HCT116 (cell line): ENCODE measurements around the gene C19orf25. TPM values are rescaled to one million over a fixed set of nuclear protein-coding genes. Genes with fewer than 3 reads are reported as not detected.

ENCODE experiments used
- ATAC-seq: fragments of 200-7000 bp; cut with Tn5 transposase; 2 replicates; pipeline ENCODE4 v1.9.1; 2020; ENCODE audit warnings: mild to moderate bottlenecking, moderate library complexity
- BruUV-seq: library from RNA; stranded (reverse); fragments of 400-500 nt; replicated peaks from 2 replicates; lab custom pipeline; 2021; lab: Mats Ljungman, UMichigan
- CTCF ChIA-PET: fragments of 300-600 bp; sonication (Branson Sonifier 250); formaldehyde crosslinking; loops from one replicate; lab custom pipeline; 2021; ENCODE audit warnings: antibody characterized with exemption; lab: Charles Lee
- POLR2A ChIA-PET: fragments of 300-600, 350-600 bp; sonication (Branson Sonifier 250); formaldehyde crosslinking; loops from one replicate; lab custom pipeline; 2021; ENCODE audit warnings: antibody characterized with exemption; lab: Charles Lee
- RAD21 ChIA-PET, 2 experiments: fragments of 300-600 bp; sonication (Branson Sonifier 250); formaldehyde crosslinking; loops; one replicate each; lab custom pipeline; 2023; ENCODE audit warnings: low total read pairs in 2 of 2; ENCODE audit not compliant: uncharacterized antibody in 2 of 2, unreplicated experiment in 2 of 2, low non-redundant PET in 1 of 2; lab: Charles Lee
- DNase-seq: peaks from one replicate; pipeline ENCODE4 v3.0.0-alpha.2; 2010; ENCODE audit warnings: low read depth, low spot score
- H2AFZ ChIP-seq: fragments of 200-600 bp; shearing (Covaris generic), sonication (generic); 2 replicates; pipeline ENCODE4 v1.6.1; 2017; ENCODE audit warnings: low read depth, mixed run types, mixed read lengths, antibody characterized with exemption, low read length; ENCODE audit not compliant: poor library complexity, severe bottlenecking
- H3K27ac ChIP-seq: 2 replicates; pipeline ENCODE4 v1.5.1; 2012; ENCODE audit warnings: low read depth, low read length
- H3K27me3 ChIP-seq: fragments of 200-600 bp; sonication (generic); 2 replicates; pipeline ENCODE4 v1.6.1; 2016; ENCODE audit warnings: mixed run types, low read length, mixed read lengths; ENCODE audit not compliant: insufficient read depth
- H3K36me3 ChIP-seq, 2 experiments: fragments of 200-500 bp in 1 of 2; fragments of 200-600 bp in 1 of 2; sonication (Bioruptor generic) in 1 of 2; sonication (generic) in 1 of 2; 2 replicates each; pipeline versions ENCODE4 v1.5.1 to v1.6.1; 2014 to 2016; ENCODE audit warnings: low read length in 2 of 2, inconsistent platforms in 1 of 2, mixed read lengths in 1 of 2, mixed run types in 1 of 2; ENCODE audit not compliant: insufficient read depth in 2 of 2, control insufficient read depth in 1 of 2
- H3K4me1 ChIP-seq, 2 experiments: fragments of 200-600 bp in 1 of 2; sonication (generic) in 1 of 2; 2 replicates each; pipeline versions ENCODE4 v1.5.1 to v1.6.1; 2012 to 2017; ENCODE audit warnings: low read length in 2 of 2, inconsistent platforms in 1 of 2, mild to moderate bottlenecking in 1 of 2, mixed read lengths in 1 of 2, mixed run types in 1 of 2, moderate library complexity in 1 of 2; ENCODE audit not compliant: insufficient read depth in 2 of 2, control insufficient read depth in 1 of 2
- H3K4me2 ChIP-seq: fragments of 200-600 bp; sonication (generic); 2 replicates; pipeline ENCODE4 v1.6.1; 2017; ENCODE audit warnings: mixed run types, low read length, mixed read lengths
- H3K4me3 ChIP-seq, 2 experiments: fragments of 200-600 bp in 1 of 2; sonication (generic) in 1 of 2; replicated peaks in 1 of 2; 2 replicates each; pipeline ENCODE4 v1.5.1; 2011 to 2016; ENCODE audit warnings: low read length in 2 of 2, control low read depth in 1 of 2, low read depth in 1 of 2, mild to moderate bottlenecking in 1 of 2, mixed read lengths in 1 of 2, mixed run types in 1 of 2
- H3K79me2 ChIP-seq: fragments of 200-600 bp; sonication (generic); 2 replicates; pipeline ENCODE4 v1.6.1; 2017; ENCODE audit warnings: mild to moderate bottlenecking, mixed run types, low read length, moderate library complexity, mixed read lengths; ENCODE audit not compliant: insufficient read depth
- H3K9ac ChIP-seq: fragments of 200-600 bp; sonication (generic); 2 replicates; pipeline ENCODE4 v1.6.1; 2016; ENCODE audit warnings: low read length, mixed read lengths
- H3K9me2 ChIP-seq: fragments of 200-600 bp; sonication (generic), shearing (Covaris generic); 2 replicates; pipeline ENCODE4 v1.6.1; 2017; ENCODE audit warnings: mixed run types, mild to moderate bottlenecking, moderate library complexity; ENCODE audit not compliant: insufficient read depth
- H3K9me3 ChIP-seq, 2 experiments: fragments of 200-500 bp in 1 of 2; fragments of 200-600 bp in 1 of 2; sonication (Bioruptor generic) in 1 of 2; sonication (generic) in 1 of 2; 2 replicates each; pipeline ENCODE4 v1.6.1; 2014 to 2017; ENCODE audit warnings: low read length in 2 of 2, mixed read lengths in 2 of 2, inconsistent platforms in 1 of 2, low read depth in 1 of 2, mild to moderate bottlenecking in 1 of 2, mixed run types in 1 of 2, moderate library complexity in 1 of 2; ENCODE audit not compliant: control insufficient read depth in 1 of 2, insufficient read depth in 1 of 2
- H4K20me1 ChIP-seq: fragments of 200-600 bp; sonication (generic), shearing (Covaris generic); 2 replicates; pipeline ENCODE4 v1.6.1; 2017; ENCODE audit warnings: mixed run types, mild to moderate bottlenecking, moderate library complexity; ENCODE audit not compliant: insufficient read depth
- ATF3 ChIP-seq: IDR thresholded peaks from 2 replicates; pipeline ENCODE4 v1.6.1; 2012
- CBX3 ChIP-seq: IDR thresholded peaks from 2 replicates; pipeline ENCODE4 v1.6.1; 2012; ENCODE audit warnings: low read depth
- CEBPB ChIP-seq: IDR thresholded peaks from 2 replicates; pipeline ENCODE4 v1.6.1; 2012; ENCODE audit warnings: low read depth
- FOSL1 ChIP-seq: IDR thresholded peaks from 2 replicates; pipeline ENCODE4 v1.6.1; 2012; ENCODE audit warnings: low read depth
- POLR2A ChIP-seq: IDR thresholded peaks from 2 replicates; pipeline ENCODE4 v1.7.0; 2011; ENCODE audit warnings: borderline replicate concordance; ENCODE audit not compliant: insufficient read depth, insufficient read length; ENCODE audit errors: extremely low read depth
- RAD21 ChIP-seq: IDR thresholded peaks from 2 replicates; pipeline ENCODE4 v1.6.1; 2012; ENCODE audit warnings: low read depth, mild to moderate bottlenecking
- SIN3A ChIP-seq: IDR thresholded peaks from 2 replicates; pipeline ENCODE4 v1.6.1; 2012; ENCODE audit warnings: low read depth
- TCF7L2 ChIP-seq: IDR thresholded peaks from 2 replicates; pipeline ENCODE4 v1.7.0; 2011; ENCODE audit warnings: borderline replicate concordance, inconsistent platforms; ENCODE audit not compliant: insufficient read depth, insufficient read length; ENCODE audit errors: extremely low read depth
- ZNF274 ChIP-seq: fragments of 200-500 bp; sonication (Bioruptor generic); IDR thresholded peaks from 2 replicates; pipeline ENCODE4 v1.6.1; 2014; ENCODE audit warnings: mild to moderate bottlenecking, low read depth, low read length, inconsistent platforms
- intact Hi-C: fragments of 100-400 bp; cut with micrococcal nuclease; formaldehyde crosslinking; loops from 2 replicates; pipeline ENCODE4 v1.10.0; 2022
- total RNA-seq: library from RNA; stranded (reverse); gene quantifications from one replicate; pipeline ENCODE4 v1.2.1, GENCODE V29; 2021; ENCODE audit not compliant: unreplicated experiment
- TF ChIP-seq, protein P1 (sequence below), 3 experiments: fragments of 200-600 bp in 1 of 3; sonication (generic) in 1 of 3; IDR thresholded peaks in 2 of 3; conservative IDR thresholded peaks in 1 of 3; 2 replicates each; pipeline ENCODE4 v1.5.1; 2012 to 2017; ENCODE audit warnings: low read depth in 2 of 3, low read length in 2 of 3, antibody characterized with exemption in 1 of 3, borderline replicate concordance in 1 of 3, control low read depth in 1 of 3, mild to moderate bottlenecking in 1 of 3, mixed read lengths in 1 of 3, mixed run types in 1 of 3, moderate library complexity in 1 of 3; ENCODE audit not compliant: insufficient read depth in 1 of 3
- TF ChIP-seq, protein P2 (sequence below): IDR thresholded peaks from 2 replicates; pipeline ENCODE4 v1.6.1; 2012
- TF ChIP-seq, protein P3 (sequence below): IDR thresholded peaks from 2 replicates; pipeline ENCODE4 v1.6.1; 2012; ENCODE audit warnings: low read depth

C19orf25 gene
- total RNA-seq, 1 experiment from 2014 or later, result 48.8 TPM

DNA sequence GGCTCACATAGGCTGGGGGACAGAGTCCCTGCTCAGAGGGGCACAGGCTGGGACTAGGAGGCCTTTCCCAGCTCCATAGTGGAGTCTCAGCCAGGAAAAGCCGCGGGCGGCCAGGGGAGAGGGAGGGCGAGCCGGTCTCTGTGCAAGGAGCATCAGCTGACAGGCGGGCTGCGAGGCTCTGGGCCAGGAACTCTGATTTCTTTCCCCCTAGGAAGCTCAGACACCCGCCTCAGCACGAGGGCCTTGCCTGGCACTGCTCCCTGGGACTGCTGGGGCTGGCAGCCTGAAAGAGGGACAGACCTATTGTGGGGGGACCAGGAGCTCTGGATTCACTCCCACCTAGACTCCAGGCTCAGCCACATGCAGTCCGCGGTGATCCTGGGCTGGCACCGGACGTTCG, 42.6 kb upstream of the C19orf25 start:
- no TSS peak for BruUV-seq
- H3K9me3 ChIP-seq, result no peaks in the 10 kb centered on the region
- H3K4me1 ChIP-seq, result no peaks in the 10 kb centered on the region
- no peak overlapping the region for H2AFZ ChIP-seq
- POLR2A ChIA-PET, result no interaction called here
- CTCF ChIA-PET, result interaction anchor here (0.5 to 1.2 kb wide), 2 partner anchors 25 to 304 kb away, joined by 4 to 5 read pairs; no protein-coding TSS in a partner anchor
- no peak for TF ChIP-seq CEBPB
- TF ChIP-seq RAD21, result no peak
- no peak for TF ChIP-seq FOSL1
- TF ChIP-seq, protein P1, sequence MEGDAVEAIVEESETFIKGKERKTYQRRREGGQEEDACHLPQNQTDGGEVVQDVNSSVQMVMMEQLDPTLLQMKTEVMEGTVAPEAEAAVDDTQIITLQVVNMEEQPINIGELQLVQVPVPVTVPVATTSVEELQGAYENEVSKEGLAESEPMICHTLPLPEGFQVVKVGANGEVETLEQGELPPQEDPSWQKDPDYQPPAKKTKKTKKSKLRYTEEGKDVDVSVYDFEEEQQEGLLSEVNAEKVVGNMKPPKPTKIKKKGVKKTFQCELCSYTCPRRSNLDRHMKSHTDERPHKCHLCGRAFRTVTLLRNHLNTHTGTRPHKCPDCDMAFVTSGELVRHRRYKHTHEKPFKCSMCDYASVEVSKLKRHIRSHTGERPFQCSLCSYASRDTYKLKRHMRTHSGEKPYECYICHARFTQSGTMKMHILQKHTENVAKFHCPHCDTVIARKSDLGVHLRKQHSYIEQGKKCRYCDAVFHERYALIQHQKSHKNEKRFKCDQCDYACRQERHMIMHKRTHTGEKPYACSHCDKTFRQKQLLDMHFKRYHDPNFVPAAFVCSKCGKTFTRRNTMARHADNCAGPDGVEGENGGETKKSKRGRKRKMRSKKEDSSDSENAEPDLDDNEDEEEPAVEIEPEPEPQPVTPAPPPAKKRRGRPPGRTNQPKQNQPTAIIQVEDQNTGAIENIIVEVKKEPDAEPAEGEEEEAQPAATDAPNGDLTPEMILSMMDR (IDR thresholded peaks at IDR 0.05 in 2 of 3, conservative IDR thresholded peaks at IDR 0.05 in 1 of 3; ENCODE audit: borderline replicate concordance in 1 of 3, insufficient read depth in 1 of 3, low read depth in 2 of 3, low read length in 2 of 3), result no peak
- TF ChIP-seq ZNF274, result no peak
- TF ChIP-seq, protein P2, sequence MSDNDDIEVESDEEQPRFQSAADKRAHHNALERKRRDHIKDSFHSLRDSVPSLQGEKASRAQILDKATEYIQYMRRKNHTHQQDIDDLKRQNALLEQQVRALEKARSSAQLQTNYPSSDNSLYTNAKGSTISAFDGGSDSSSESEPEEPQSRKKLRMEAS, result no peak
- TF ChIP-seq SIN3A, result no peak
- no peak for TF ChIP-seq CBX3
- TF ChIP-seq POLR2A, result no peak
- no peak for TF ChIP-seq TCF7L2
- no peak for TF ChIP-seq ATF3
- TF ChIP-seq, protein P3, sequence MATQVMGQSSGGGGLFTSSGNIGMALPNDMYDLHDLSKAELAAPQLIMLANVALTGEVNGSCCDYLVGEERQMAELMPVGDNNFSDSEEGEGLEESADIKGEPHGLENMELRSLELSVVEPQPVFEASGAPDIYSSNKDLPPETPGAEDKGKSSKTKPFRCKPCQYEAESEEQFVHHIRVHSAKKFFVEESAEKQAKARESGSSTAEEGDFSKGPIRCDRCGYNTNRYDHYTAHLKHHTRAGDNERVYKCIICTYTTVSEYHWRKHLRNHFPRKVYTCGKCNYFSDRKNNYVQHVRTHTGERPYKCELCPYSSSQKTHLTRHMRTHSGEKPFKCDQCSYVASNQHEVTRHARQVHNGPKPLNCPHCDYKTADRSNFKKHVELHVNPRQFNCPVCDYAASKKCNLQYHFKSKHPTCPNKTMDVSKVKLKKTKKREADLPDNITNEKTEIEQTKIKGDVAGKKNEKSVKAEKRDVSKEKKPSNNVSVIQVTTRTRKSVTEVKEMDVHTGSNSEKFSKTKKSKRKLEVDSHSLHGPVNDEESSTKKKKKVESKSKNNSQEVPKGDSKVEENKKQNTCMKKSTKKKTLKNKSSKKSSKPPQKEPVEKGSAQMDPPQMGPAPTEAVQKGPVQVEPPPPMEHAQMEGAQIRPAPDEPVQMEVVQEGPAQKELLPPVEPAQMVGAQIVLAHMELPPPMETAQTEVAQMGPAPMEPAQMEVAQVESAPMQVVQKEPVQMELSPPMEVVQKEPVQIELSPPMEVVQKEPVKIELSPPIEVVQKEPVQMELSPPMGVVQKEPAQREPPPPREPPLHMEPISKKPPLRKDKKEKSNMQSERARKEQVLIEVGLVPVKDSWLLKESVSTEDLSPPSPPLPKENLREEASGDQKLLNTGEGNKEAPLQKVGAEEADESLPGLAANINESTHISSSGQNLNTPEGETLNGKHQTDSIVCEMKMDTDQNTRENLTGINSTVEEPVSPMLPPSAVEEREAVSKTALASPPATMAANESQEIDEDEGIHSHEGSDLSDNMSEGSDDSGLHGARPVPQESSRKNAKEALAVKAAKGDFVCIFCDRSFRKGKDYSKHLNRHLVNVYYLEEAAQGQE, result no peak
- no peaks in the 10 kb centered on the region for H3K79me2 ChIP-seq
- RAD21 ChIA-PET, result no interaction called here
- no peak overlapping the region for H3K9ac ChIP-seq
- DNase-seq (no peak), ATAC-seq (no peak)
- no peaks in the 10 kb centered on the region for H3K36me3 ChIP-seq
- no peaks in the 10 kb centered on the region for H4K20me1 ChIP-seq
- no peak overlapping the region for H3K27ac ChIP-seq
- H3K4me2 ChIP-seq, result no peak overlapping the region
- H3K4me3 ChIP-seq, result no peak overlapping the region
- H3K27me3 ChIP-seq, result no peaks in the 10 kb centered on the region
- no peaks in the 10 kb centered on the region for H3K9me2 ChIP-seq
- intact Hi-C loops, result no loop called here
